GM12878 (cell line): ENCODE results near the gene METAP2. TPM values are rescaled to one million over a fixed set of nuclear protein-coding genes. Genes with fewer than 3 reads are reported as not detected.
"Not testable (repeated sequence)": the region's sequence is repeated elsewhere in the genome, so short reads cannot be mapped to it uniquely, and the experiment has no call there.

ENCODE experiments used
- ATAC-seq: fragments of 200-7000 bp; cut with Tn5 transposase; 3 replicates; pipeline ENCODE4 v1.9.1; 2020; ENCODE audit warnings: mild to moderate bottlenecking, moderate library complexity
- BruUV-seq: library from RNA; stranded (reverse); fragments of 400-500 nt; replicated peaks from 2 replicates; lab custom pipeline; 2021; lab: Mats Ljungman, UMichigan
- CTCF ChIA-PET: fragments of 300-600 bp; sonication (Branson Sonifier 250); formaldehyde crosslinking; extraction: SDS; loops from one replicate; lab custom pipeline; 2021; ENCODE audit warnings: inconsistent platforms; lab: Yijun Ruan, JAX
- POLR2A ChIA-PET: fragments of 350-600 bp; formaldehyde crosslinking; extraction: SDS; loops from one replicate; lab custom pipeline; 2021; ENCODE audit warnings: inconsistent platforms; lab: Charles Lee
- RAD21 ChIA-PET: fragments of 300-600 bp; sonication (Branson Sonifier 250); formaldehyde crosslinking; loops from one replicate; lab custom pipeline; 2023; ENCODE audit warnings: antibody characterized with exemption; ENCODE audit not compliant: unreplicated experiment; lab: Charles Lee
- SMC1A ChIA-PET: fragments of 300-600 bp; sonication (Branson Sonifier 250); formaldehyde crosslinking; loops from one replicate; lab custom pipeline; 2023; ENCODE audit not compliant: unreplicated experiment, uncharacterized antibody; lab: Charles Lee
- DNase-seq: peaks from one replicate; pipeline ENCODE4 v3.0.0-alpha.2; 2011; ENCODE audit warnings: low read depth, low spot score
- FAIRE-seq: peaks from 3 replicates; lab custom pipeline; 2011; peaks lifted over from hg19 to GRCh38; lab: Jason Lieb, UNC
- H2AFZ ChIP-seq: 2 replicates; pipeline ENCODE4 v1.6.0; 2011; ENCODE audit warnings: low read depth, low read length, control low read depth; ENCODE audit not compliant: control insufficient read depth
- H3K27ac ChIP-seq: 2 replicates; pipeline ENCODE4 v1.5.1; 2011; ENCODE audit warnings: control low read depth; ENCODE audit not compliant: control insufficient read depth, insufficient read depth
- H3K27me3 ChIP-seq, 2 experiments: replicated peaks in 1 of 2; 2 replicates each; pipeline versions ENCODE4 v1.6.0 to v1.6.1; 2011; ENCODE audit warnings: low read length in 1 of 2; ENCODE audit not compliant: control insufficient read depth in 2 of 2, insufficient read depth in 2 of 2
- H3K36me3 ChIP-seq, 2 experiments: 2 replicates each; pipeline ENCODE4 v1.5.1; 2011; ENCODE audit warnings: low read length in 1 of 2; ENCODE audit not compliant: control insufficient read depth in 2 of 2, insufficient read depth in 2 of 2
- H3K4me1 ChIP-seq: 2 replicates; pipeline ENCODE4 v1.6.1; 2011; ENCODE audit warnings: mild to moderate bottlenecking, low read length, moderate library complexity, mixed read lengths; ENCODE audit not compliant: control insufficient read depth, insufficient read depth
- H3K4me2 ChIP-seq: 2 replicates; pipeline ENCODE4 v1.6.0; 2011; ENCODE audit warnings: control low read depth; ENCODE audit not compliant: control insufficient read depth, insufficient read depth
- H3K4me3 ChIP-seq: fragments of 200-600 bp; sonication (generic); 2 replicates; pipeline ENCODE4 v1.5.1; 2016
- H3K79me2 ChIP-seq: 2 replicates; pipeline ENCODE4 v1.6.0; 2011; ENCODE audit warnings: low read length; ENCODE audit not compliant: control insufficient read depth, insufficient read depth
- H3K9ac ChIP-seq: 2 replicates; pipeline ENCODE4 v1.8.0; 2011; ENCODE audit warnings: low read length, control low read depth, mixed read lengths; ENCODE audit not compliant: control insufficient read depth, insufficient read depth
- H3K9me3 ChIP-seq: replicated peaks from 3 replicates; pipeline ENCODE4 v1.5.1; 2011; ENCODE audit warnings: mild to moderate bottlenecking, low read length; ENCODE audit not compliant: control insufficient read depth, insufficient read depth
- H4K20me1 ChIP-seq: 2 replicates; pipeline ENCODE4 v1.6.0; 2011; ENCODE audit not compliant: control insufficient read depth, insufficient read depth
- EED ChIP-seq: sonication (generic); IDR thresholded peaks from 2 replicates; pipeline ENCODE4 v1.6.1; 2016; ENCODE audit warnings: antibody characterized with exemption, low read depth
- HDAC2 ChIP-seq: fragments of 200-600 bp; sonication (generic); IDR thresholded peaks from 2 replicates; pipeline ENCODE4 v1.6.1; 2017
- KAT2A ChIP-seq: conservative IDR thresholded peaks from 2 replicates; pipeline ENCODE4 v1.6.1; 2011; ENCODE audit warnings: low read depth, low read length; ENCODE audit not compliant: control insufficient read depth
- MTA2 ChIP-seq: fragments of 450-650 bp; IDR thresholded peaks from 2 replicates; pipeline ENCODE4 v1.6.1; 2016; ENCODE audit warnings: low read depth, mild to moderate bottlenecking, moderate library complexity
- NBN ChIP-seq: fragments of 450-650 bp; IDR thresholded peaks from 2 replicates; pipeline ENCODE4 v1.6.1; 2016
- POLR2AphosphoS2 ChIP-seq: IDR thresholded peaks from 2 replicates; pipeline ENCODE4 v1.6.1; 2011; ENCODE audit warnings: low read depth, mild to moderate bottlenecking, low read length, improper control_type of control experiment, moderate library complexity
- POU2F2 ChIP-seq: IDR thresholded peaks from 3 replicates; pipeline ENCODE4 v1.6.1; 2011; ENCODE audit warnings: low read depth, mild to moderate bottlenecking, low read length, borderline replicate concordance
- ZNF384 ChIP-seq: IDR thresholded peaks from 2 replicates; pipeline ENCODE4 v1.6.1; 2012; ENCODE audit warnings: low read depth, mild to moderate bottlenecking, low read length, improper control_type of control experiment, borderline replicate concordance
- ZNF622 ChIP-seq: fragments of 450-650 bp; IDR thresholded peaks from 2 replicates; pipeline ENCODE4 v1.6.1; 2017; ENCODE audit warnings: mild to moderate bottlenecking, inconsistent platforms
- WGBS: methylation state at CpG from one replicate; pipeline ENCODE4 v1.1.6; 2016; ENCODE audit warnings: low lambda C conversion rate; ENCODE audit not compliant: insufficient replicate concordance, insufficient coverage; ENCODE audit errors: missing lambda C conversion rate; 5-methylcytosine and 5-hydroxymethylcytosine counted together
- in situ Hi-C: fragments of 300-500 bp; cut with MboI; formaldehyde crosslinking; loops from 9 replicates; pipeline ENCODE4 v1.14.3; 2018; ENCODE audit warnings: mixed read lengths
- intact Hi-C: fragments of 100-400 bp; cut with micrococcal nuclease; formaldehyde crosslinking; loops from one replicate; pipeline ENCODE4 v1.14.2; 2022; ENCODE audit not compliant: unreplicated experiment
- polyA plus RNA-seq, 11 experiments: library from polyadenylated mRNA; depleted of rRNA in 4 of 11; unstranded in 6 of 11; stranded (reverse) in 5 of 11; fragments of >200 nt; fragmentation: Nextera tagmentation in 4 of 11; fragmentation: Illumina TruSeq in 1 of 11; extraction: Ambion mirVana in 4 of 11; extraction: Trizol in 1 of 11; gene quantifications; 1 replicate in 1 of 11; 2 replicates in 10 of 11; pipeline versions ENCODE4 v1.2.1 to v1.2.3, GENCODE V29; 2011 to 2016; ENCODE audit warnings: inconsistent platforms in 2 of 11, missing spikeins in 2 of 11, low read depth in 1 of 11
- total RNA-seq, 4 experiments: library from RNA; depleted of rRNA in 3 of 4; stranded (reverse); fragments of >200 nt in 3 of 4; fragmentation: Illumina TruSeq in 1 of 4; extraction: Trizol in 1 of 4; gene quantifications; 2 replicates each; pipeline versions ENCODE4 v1.2.1 to v1.2.3, GENCODE V29; 2013 to 2021
- TF ChIP-seq, protein P1 (sequence below): fragments of 450-650 bp; IDR thresholded peaks from 2 replicates; pipeline ENCODE4 v1.6.1; 2017; ENCODE audit warnings: mild to moderate bottlenecking, moderate library complexity

METAP2 gene
- total and polyA plus RNA-seq, 10 of the 15 experiments (the other 5 are each of a cell fraction or from before 2014, with no cell fraction given) = 50.7 to 132 (median 73.9) TPM

DNA sequence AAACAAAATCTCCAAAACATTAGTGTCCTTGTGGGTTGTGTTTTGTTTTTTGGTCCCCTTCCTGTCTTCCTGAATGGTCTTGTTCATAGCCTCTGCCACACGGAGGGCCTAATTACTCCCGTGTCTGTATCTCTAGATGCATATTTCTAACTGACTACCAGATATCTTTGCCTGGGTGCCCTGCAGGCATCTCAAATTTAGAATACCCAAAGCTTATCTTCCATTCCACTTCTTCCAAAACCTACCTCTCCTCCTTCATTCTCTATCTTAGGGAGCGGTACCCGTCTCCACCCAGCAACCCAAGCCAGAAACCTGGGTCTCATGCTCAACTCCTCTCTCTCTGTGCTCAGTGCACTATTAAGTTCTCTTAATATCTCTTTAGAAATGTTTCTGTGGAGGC, 10.9 kb upstream of the METAP2 start (continued):
- TF ChIP-seq, protein P1, sequence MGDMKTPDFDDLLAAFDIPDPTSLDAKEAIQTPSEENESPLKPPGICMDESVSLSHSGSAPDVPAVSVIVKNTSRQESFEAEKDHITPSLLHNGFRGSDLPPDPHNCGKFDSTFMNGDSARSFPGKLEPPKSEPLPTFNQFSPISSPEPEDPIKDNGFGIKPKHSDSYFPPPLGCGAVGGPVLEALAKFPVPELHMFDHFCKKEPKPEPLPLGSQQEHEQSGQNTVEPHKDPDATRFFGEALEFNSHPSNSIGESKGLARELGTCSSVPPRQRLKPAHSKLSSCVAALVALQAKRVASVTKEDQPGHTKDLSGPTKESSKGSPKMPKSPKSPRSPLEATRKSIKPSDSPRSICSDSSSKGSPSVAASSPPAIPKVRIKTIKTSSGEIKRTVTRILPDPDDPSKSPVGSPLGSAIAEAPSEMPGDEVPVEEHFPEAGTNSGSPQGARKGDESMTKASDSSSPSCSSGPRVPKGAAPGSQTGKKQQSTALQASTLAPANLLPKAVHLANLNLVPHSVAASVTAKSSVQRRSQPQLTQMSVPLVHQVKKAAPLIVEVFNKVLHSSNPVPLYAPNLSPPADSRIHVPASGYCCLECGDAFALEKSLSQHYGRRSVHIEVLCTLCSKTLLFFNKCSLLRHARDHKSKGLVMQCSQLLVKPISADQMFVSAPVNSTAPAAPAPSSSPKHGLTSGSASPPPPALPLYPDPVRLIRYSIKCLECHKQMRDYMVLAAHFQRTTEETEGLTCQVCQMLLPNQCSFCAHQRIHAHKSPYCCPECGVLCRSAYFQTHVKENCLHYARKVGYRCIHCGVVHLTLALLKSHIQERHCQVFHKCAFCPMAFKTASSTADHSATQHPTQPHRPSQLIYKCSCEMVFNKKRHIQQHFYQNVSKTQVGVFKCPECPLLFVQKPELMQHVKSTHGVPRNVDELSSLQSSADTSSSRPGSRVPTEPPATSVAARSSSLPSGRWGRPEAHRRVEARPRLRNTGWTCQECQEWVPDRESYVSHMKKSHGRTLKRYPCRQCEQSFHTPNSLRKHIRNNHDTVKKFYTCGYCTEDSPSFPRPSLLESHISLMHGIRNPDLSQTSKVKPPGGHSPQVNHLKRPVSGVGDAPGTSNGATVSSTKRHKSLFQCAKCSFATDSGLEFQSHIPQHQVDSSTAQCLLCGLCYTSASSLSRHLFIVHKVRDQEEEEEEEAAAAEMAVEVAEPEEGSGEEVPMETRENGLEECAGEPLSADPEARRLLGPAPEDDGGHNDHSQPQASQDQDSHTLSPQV = no peak
- TF ChIP-seq ZNF622 = no peak
- TF ChIP-seq KAT2A = no peak
- TF ChIP-seq ZNF384 = no peak
- no peak for TF ChIP-seq MTA2
- no peak for TF ChIP-seq POU2F2
- no peak for TF ChIP-seq POLR2AphosphoS2
- TF ChIP-seq HDAC2 = no peak
- TF ChIP-seq EED = no peak
- TF ChIP-seq NBN = no peak
- TF ChIP-seq, all 136 proteins: peak for 0

DNA sequence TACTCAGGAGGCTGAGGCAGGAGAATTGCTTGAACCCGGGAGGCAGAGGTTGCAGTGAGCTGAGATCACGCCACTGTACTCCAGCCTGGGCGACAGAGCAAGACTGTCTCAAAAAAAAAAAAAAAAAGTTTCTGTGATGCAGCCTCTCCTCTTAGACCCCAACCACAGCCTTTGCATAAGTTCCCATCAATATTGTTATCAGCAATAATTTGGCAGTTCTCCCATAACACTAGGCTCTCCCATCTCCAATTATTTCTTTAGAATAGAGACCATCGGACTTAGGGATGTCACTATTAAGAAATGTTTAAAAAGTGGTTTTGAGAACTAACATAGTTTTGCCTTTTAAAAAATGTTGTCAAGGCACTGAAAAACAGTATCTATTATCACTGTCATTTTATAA, 10.2 kb upstream of the METAP2 start:
- BruUV-seq, H3K4me1 ChIP-seq, ATAC-seq, H2AFZ ChIP-seq, H3K36me3 ChIP-seq, RAD21 ChIA-PET, FAIRE-seq, H3K9me3 ChIP-seq, in situ Hi-C loops, CTCF ChIA-PET, H3K27ac ChIP-seq, H3K9ac ChIP-seq, H3K4me2 ChIP-seq, SMC1A ChIA-PET, H3K27me3 ChIP-seq, H4K20me1 ChIP-seq, POLR2A ChIA-PET, H3K4me3 ChIP-seq, intact Hi-C loops, DNase-seq, H3K79me2 ChIP-seq: not testable (repeated sequence)
- 32% methylated on average over 2 of the region's 4 CpGs for WGBS
